ENCODE data around the gene CACNB2. TPM values are rescaled to one million over a fixed set of nuclear protein-coding genes. Genes with fewer than 3 reads are reported as not detected.

CACNB2 gene
- total and polyA plus RNA-seq, 2 of the 13 experiments (the other 11 are each of a cell fraction or from before 2014, with no cell fraction given): not detected

- TF ChIP-seq ZNF749 (CRISPR knock-in tag; IDR thresholded peaks at IDR 0.05; ENCODE audit: borderline replicate concordance): no peak
- TF ChIP-seq RBAK (CRISPR knock-in tag; IDR thresholded peaks at IDR 0.05): no peak
These were observed 203.3 kb downstream of the CACNB2 start (continued) for GRCh38 chr10:18343573-18343972.

GRCh38 chr10:18345308-18345707 lies 205.1 kb downstream of the CACNB2 start:
- Histone ChIP-seq H3K27ac (ENCODE audit: extremely low read length, insufficient read depth, low read length) (no peak overlapping the region), H3K4me3 (replicated peaks in 1 of 3; ENCODE audit: insufficient read depth in 1 of 3, low read depth in 2 of 3, low read length in 3 of 3) (no peak overlapping the region), H3K79me2 (ENCODE audit: insufficient read depth, low read length) (no peaks in the 10 kb centered on the region), H4K20me1 (ENCODE audit: insufficient read depth, low read length) (no peaks in the 10 kb centered on the region), H3K9me3 (ENCODE audit: low read length) (no peaks in the 10 kb centered on the region), H2AFZ (ENCODE audit: low read length) (no peak overlapping the region), H3K9ac (ENCODE audit: insufficient read depth, low read depth, low read length) (no peak overlapping the region), H3K27me3 (ENCODE audit: control insufficient read depth in 1 of 2, insufficient read depth in 2 of 2, low read length in 2 of 2) (0 out of 5 replicates have a peak, but pooled peaks cover 0 to 2% of the 10 kb centered on the region in 2 experiments), H3K4me2 (ENCODE audit: low read depth, low read length) (no peak overlapping the region), H3K4me1 (ENCODE audit: insufficient read depth, low read length) (no peaks in the 10 kb centered on the region), H3K36me3 (replicated peaks in 1 of 2; ENCODE audit: control insufficient read depth in 1 of 2, insufficient read depth in 2 of 2, low read length in 2 of 2) (no peaks in the 10 kb centered on the region)
- DNase-seq (ENCODE audit: low spot score): no peak
- intact Hi-C loops (cut with micrococcal nuclease; ENCODE audit: unreplicated experiment) (no loop called here), in situ Hi-C loops (cut with HindIII; ENCODE audit: extremely low pct_ligation_motif_present, low pct_unique_long_range_greater_than_20kb) (no loop called here)
- no peak for FAIRE-seq
- POLR2A ChIA-PET: no interaction called here
- 6% methylated on average over 3 of the region's 3 CpGs for WGBS (ENCODE audit: low lambda C conversion rate)
- ATAC-seq: no peak
- CTCF ChIA-PET (ENCODE audit: low intra/inter-chr PET ratio, low total read pairs): no interaction called here
- BruUV-seq (replicated peaks): no TSS peak
- no peak for TF ChIP-seq SSRP1 (CRISPR knock-in tag; IDR thresholded peaks at IDR 0.05)
- no peak for TF ChIP-seq KAT2B (IDR thresholded peaks at IDR 0.05; ENCODE audit: borderline replicate concordance, low read depth, low read length)
- TF ChIP-seq PREB (CRISPR knock-in tag; IDR thresholded peaks at IDR 0.05): no peak
- no peak for TF ChIP-seq SMAD9 (CRISPR knock-in tag; IDR thresholded peaks at IDR 0.05)
- no peak for TF ChIP-seq ZBTB33 (CRISPR knock-in tag; IDR thresholded peaks at IDR 0.05)
- TF ChIP-seq ZNF543 (CRISPR knock-in tag; IDR thresholded peaks at IDR 0.05): no peak
- no peak for TF ChIP-seq DMAP1 (CRISPR knock-in tag; IDR thresholded peaks at IDR 0.05)
- TF ChIP-seq ZSCAN30 (CRISPR knock-in tag; IDR thresholded peaks at IDR 0.05): no peak
- no peak for TF ChIP-seq SOX5 (CRISPR knock-in tag; IDR thresholded peaks at IDR 0.05; ENCODE audit: borderline replicate concordance)
- TF ChIP-seq NFIC (IDR thresholded peaks at IDR 0.05; ENCODE audit: low read length): no peak
- TF ChIP-seq ZNF747 (CRISPR knock-in tag; IDR thresholded peaks at IDR 0.05; ENCODE audit: borderline replicate concordance): no peak
- no peak for TF ChIP-seq MED13 (CRISPR knock-in tag; IDR thresholded peaks at IDR 0.05)
- no peak for TF ChIP-seq CC2D1A (CRISPR knock-in tag; IDR thresholded peaks at IDR 0.05)
- TF ChIP-seq PRPF4 (IDR thresholded peaks at IDR 0.05; ENCODE audit: low read depth, low read length, poor library complexity, severe bottlenecking): no peak
- no peak for TF ChIP-seq SKI (IDR thresholded peaks at IDR 0.05; ENCODE audit: partially characterized antibody)
- TF ChIP-seq ZBTB2 (CRISPR knock-in tag; IDR thresholded peaks at IDR 0.05; ENCODE audit: low read depth): no peak
- TF ChIP-seq ARID3A (IDR thresholded peaks at IDR 0.05; ENCODE audit: low read depth, low read length): no peak
